Osteoblast (primary cell): ENCODE data around the gene EXOC3L4. TPM values are rescaled to one million over a fixed set of nuclear protein-coding genes. Genes with fewer than 3 reads are reported as not detected.

Experiments
- DNase-seq: peaks from one replicate; pipeline ENCODE4 v3.0.0; 2011; ENCODE audit warnings: low spot score, mixed read lengths; ENCODE audit not compliant: insufficient read length; ENCODE audit errors: missing footprints
- H2AFZ ChIP-seq: 2 replicates; pipeline ENCODE4 v1.6.0; 2011; ENCODE audit warnings: mild to moderate bottlenecking, low read length
- H3K27ac ChIP-seq: 2 replicates; pipeline ENCODE4 v1.5.1; 2011; ENCODE audit warnings: mild to moderate bottlenecking, low read depth, low read length, moderate library complexity
- H3K27me3 ChIP-seq: 2 replicates; pipeline ENCODE4 v1.6.0; 2012; ENCODE audit warnings: mild to moderate bottlenecking, control low read depth, inconsistent platforms, low read length, moderate library complexity; ENCODE audit not compliant: insufficient read depth
- H3K36me3 ChIP-seq: 2 replicates; pipeline ENCODE4 v1.5.1; 2011; ENCODE audit warnings: mild to moderate bottlenecking, low read length, control low read depth, moderate library complexity; ENCODE audit not compliant: insufficient read depth
- H3K4me1 ChIP-seq: 2 replicates; pipeline ENCODE4 v1.5.1; 2011; ENCODE audit warnings: mild to moderate bottlenecking, low read length, control low read depth, moderate library complexity; ENCODE audit not compliant: insufficient read depth
- H3K4me2 ChIP-seq: 2 replicates; pipeline ENCODE4 v1.6.0; 2011; ENCODE audit warnings: mild to moderate bottlenecking, low read length; ENCODE audit not compliant: insufficient read depth
- H3K4me3 ChIP-seq: fragments of 200-600 bp; sonication (generic); 3 replicates; pipeline ENCODE4 v1.5.1; 2012; ENCODE audit warnings: mild to moderate bottlenecking, low read length, inconsistent platforms; ENCODE audit not compliant: insufficient read depth
- H3K79me2 ChIP-seq: 2 replicates; pipeline ENCODE4 v1.6.0; 2012; ENCODE audit warnings: mild to moderate bottlenecking, low read length, control low read depth, inconsistent platforms; ENCODE audit not compliant: insufficient read depth
- H3K9me3 ChIP-seq: 2 replicates; pipeline ENCODE4 v1.5.1; 2011; ENCODE audit warnings: low read depth, low read length, control low read depth
- H4K20me1 ChIP-seq: 2 replicates; pipeline ENCODE4 v1.6.0; 2012; ENCODE audit warnings: mild to moderate bottlenecking, low read length, control low read depth; ENCODE audit not compliant: insufficient read depth
- total RNA-seq: library from RNA; depleted of rRNA; stranded (reverse); fragments of >200 nt; gene quantifications from 2 replicates; pipeline ENCODE4 v1.2.3, GENCODE V29; 2012
- TF ChIP-seq, protein P1 (sequence below): IDR thresholded peaks from 2 replicates; pipeline ENCODE4 v1.5.1; 2011; ENCODE audit warnings: mild to moderate bottlenecking, low read depth, low read length, moderate library complexity; ENCODE audit errors: extremely low read depth

EXOC3L4 gene
- total RNA-seq, 1 donor = not detected

DNA sequence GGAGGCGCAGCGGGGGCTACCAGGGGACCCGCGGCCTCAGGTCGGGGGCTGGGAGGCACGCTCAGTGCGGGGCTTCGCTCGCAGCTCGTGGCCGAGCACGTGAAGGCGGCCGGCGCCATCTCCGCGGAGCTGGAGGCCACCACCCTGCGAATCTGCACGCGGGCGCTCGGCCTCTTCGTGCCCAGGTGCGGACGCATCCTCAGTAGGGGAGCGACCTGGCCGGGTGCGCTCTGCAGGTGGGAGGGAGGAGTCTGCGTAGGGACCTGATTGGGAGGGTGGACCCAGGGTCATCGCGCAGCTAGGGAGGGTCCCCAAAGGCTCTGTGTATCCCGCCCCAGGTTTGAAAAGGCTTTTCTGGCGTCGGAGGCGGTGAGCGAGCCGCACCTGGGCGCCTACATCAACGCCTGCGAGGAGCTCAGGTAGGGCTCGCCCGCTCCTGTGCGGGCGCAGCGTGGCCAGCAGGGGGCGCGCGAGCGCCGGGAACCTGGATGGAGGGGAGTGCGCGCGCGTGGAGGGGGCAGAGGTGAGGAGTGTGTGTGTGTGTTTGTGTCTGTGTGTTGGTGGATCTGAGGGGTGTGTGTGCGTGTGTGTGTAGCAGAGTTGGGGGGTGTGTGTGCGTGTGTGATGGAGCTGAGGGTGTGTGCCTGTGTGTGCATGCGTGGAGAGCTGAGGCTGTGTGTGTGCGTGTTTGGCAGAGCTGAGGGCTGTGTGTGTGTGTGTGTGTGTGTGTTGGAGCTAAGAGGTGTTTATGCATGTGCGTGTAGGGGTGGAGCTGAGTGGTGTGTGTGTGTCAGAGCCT lies 10.3 kb downstream of the EXOC3L4 start:
- H3K4me3 ChIP-seq = no peak overlapping the region
- H3K4me1 ChIP-seq = peaks cover 6% of the 10 kb centered on the region
- H3K4me2 ChIP-seq = no peak overlapping the region
- no peaks in the 10 kb centered on the region for H3K9me3 ChIP-seq
- peak; percentile 98 for DNase-seq
- TF ChIP-seq, protein P1, sequence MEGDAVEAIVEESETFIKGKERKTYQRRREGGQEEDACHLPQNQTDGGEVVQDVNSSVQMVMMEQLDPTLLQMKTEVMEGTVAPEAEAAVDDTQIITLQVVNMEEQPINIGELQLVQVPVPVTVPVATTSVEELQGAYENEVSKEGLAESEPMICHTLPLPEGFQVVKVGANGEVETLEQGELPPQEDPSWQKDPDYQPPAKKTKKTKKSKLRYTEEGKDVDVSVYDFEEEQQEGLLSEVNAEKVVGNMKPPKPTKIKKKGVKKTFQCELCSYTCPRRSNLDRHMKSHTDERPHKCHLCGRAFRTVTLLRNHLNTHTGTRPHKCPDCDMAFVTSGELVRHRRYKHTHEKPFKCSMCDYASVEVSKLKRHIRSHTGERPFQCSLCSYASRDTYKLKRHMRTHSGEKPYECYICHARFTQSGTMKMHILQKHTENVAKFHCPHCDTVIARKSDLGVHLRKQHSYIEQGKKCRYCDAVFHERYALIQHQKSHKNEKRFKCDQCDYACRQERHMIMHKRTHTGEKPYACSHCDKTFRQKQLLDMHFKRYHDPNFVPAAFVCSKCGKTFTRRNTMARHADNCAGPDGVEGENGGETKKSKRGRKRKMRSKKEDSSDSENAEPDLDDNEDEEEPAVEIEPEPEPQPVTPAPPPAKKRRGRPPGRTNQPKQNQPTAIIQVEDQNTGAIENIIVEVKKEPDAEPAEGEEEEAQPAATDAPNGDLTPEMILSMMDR = peak; percentile 84
- no peaks in the 10 kb centered on the region for H3K79me2 ChIP-seq
- peaks cover 28% of the 10 kb centered on the region for H3K27me3 ChIP-seq
- no peaks in the 10 kb centered on the region for H4K20me1 ChIP-seq
- no peak overlapping the region for H3K27ac ChIP-seq
- no peak overlapping the region for H2AFZ ChIP-seq
- no peaks in the 10 kb centered on the region for H3K36me3 ChIP-seq

DNA sequence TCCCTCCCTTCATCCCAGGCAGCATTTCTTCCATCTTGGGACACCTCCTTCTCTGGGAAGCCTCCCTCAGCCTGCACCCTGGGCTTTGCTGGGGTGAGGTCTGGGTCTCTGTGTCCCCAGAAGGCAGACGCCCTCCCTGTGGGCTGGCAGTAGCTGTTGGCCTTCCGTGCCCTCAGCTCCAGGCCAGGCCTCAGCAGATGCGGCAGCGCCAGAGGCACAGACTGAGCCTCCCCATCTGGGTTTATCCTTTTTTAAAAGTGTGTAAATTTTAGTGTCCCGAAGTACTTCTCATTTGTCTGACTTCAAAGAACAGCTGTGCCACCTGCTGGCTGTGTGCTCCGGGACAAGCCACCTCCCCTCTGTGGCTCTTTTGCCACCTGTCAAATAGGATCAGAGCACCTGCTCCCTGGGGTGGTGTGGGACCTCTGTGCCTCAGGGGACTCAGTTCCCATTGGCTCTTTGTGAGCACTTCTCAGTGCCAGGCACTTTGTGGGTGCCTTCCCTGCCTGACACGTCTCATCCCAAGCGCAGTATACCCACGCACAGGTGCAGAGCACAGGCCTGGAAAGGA lies 11.1 kb downstream of the EXOC3L4 start:
- TF ChIP-seq, protein P1 = no peak
- H3K4me1 ChIP-seq = peaks cover 14% of the 10 kb centered on the region
- no peaks in the 10 kb centered on the region for H3K9me3 ChIP-seq
- no peaks in the 10 kb centered on the region for H3K79me2 ChIP-seq
- H3K36me3 ChIP-seq = no peaks in the 10 kb centered on the region
- H3K27me3 ChIP-seq = peaks cover 28% of the 10 kb centered on the region
- no peak overlapping the region for H3K4me3 ChIP-seq
- DNase-seq = no peak
- no peak overlapping the region for H3K4me2 ChIP-seq
- H4K20me1 ChIP-seq = no peaks in the 10 kb centered on the region
- no peak overlapping the region for H3K27ac ChIP-seq
- no peak overlapping the region for H2AFZ ChIP-seq

DNA sequence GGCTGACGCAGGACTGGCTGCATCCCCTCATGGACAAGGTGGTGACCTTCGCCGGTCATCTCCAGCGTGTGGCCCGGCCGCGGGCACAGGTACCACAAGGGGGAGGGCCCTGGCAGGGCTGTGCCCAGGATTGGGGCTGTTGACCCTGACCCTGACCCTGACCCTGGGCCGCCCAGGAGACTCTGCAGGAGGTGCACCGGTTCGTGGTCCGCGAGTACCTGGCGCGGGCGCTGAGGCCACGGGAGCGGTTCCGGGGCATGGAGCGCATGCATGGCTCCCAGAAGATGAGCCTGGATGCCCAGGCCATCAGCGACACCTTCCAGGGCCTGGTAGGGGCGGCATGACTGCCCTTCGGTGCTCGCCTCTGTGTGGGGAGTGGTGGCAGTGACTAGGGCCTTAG lies 12.9 kb downstream of the EXOC3L4 start:
- no peaks in the 10 kb centered on the region for H3K36me3 ChIP-seq
- H3K27me3 ChIP-seq = peaks cover 25% of the 10 kb centered on the region
- H2AFZ ChIP-seq = no peak overlapping the region
- peaks cover 16% of the 10 kb centered on the region for H3K4me1 ChIP-seq
- TF ChIP-seq, protein P1 = no peak
- H3K4me3 ChIP-seq = no peak overlapping the region
- H3K4me2 ChIP-seq = no peak overlapping the region
- H3K27ac ChIP-seq = no peak overlapping the region
- H4K20me1 ChIP-seq = no peaks in the 10 kb centered on the region
- no peaks in the 10 kb centered on the region for H3K79me2 ChIP-seq
- H3K9me3 ChIP-seq = no peaks in the 10 kb centered on the region
- DNase-seq = no peak
